Measurements from ENCODE around the gene AACS.

DNA sequence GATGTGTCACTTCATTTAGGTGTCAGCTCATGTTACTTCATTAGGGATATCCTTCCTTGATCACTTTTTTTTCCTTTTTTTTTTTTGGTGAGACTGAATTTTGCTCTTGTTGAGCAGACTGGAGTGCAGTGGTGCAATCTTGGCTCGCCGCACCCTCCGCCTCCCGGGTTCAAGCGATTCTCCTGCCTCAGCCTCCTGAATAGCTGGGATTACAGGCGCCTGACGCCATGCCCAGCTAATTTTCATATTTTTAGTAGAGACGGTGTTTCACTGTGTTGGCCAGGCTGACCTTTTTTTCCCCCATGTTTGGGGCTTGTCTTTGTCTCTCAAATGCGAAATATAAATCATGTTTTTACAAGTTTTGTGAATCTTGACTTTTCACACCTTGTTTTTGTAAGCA lies 9.6 kb upstream of the AACS start:
- TF ChIP-seq, protein P1, sequence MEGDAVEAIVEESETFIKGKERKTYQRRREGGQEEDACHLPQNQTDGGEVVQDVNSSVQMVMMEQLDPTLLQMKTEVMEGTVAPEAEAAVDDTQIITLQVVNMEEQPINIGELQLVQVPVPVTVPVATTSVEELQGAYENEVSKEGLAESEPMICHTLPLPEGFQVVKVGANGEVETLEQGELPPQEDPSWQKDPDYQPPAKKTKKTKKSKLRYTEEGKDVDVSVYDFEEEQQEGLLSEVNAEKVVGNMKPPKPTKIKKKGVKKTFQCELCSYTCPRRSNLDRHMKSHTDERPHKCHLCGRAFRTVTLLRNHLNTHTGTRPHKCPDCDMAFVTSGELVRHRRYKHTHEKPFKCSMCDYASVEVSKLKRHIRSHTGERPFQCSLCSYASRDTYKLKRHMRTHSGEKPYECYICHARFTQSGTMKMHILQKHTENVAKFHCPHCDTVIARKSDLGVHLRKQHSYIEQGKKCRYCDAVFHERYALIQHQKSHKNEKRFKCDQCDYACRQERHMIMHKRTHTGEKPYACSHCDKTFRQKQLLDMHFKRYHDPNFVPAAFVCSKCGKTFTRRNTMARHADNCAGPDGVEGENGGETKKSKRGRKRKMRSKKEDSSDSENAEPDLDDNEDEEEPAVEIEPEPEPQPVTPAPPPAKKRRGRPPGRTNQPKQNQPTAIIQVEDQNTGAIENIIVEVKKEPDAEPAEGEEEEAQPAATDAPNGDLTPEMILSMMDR (IDR thresholded peaks at IDR 0.05), result no peak
- TF ChIP-seq POLR2A (IDR thresholded peaks at IDR 0.05), result no peak
